ENCODE results near the gene ODAD4. TPM values are rescaled to one million over a fixed set of nuclear protein-coding genes. Genes with fewer than 3 reads are reported as not detected.
A peak's percentile ranks its signal among the peaks of the same experiment; 100 is the strongest.

ODAD4 gene
- total RNA-seq, 1 donor from 2014 or later = 0.98 TPM

GRCh38 chr17:41971721-41972523 lies 41.5 kb downstream of the ODAD4 start:
- Histone ChIP-seq H3K9ac (ENCODE audit: low read length) (no peak overlapping the region), H3K36me3 (ENCODE audit: insufficient read depth, low read length) (peaks cover 35% of the 10 kb centered on the region), H3K4me1 (ENCODE audit: insufficient read depth, low read length) (peaks cover 16% of the 10 kb centered on the region), H3K79me2 (ENCODE audit: insufficient read depth, low read length) (peaks cover 58% of the 10 kb centered on the region), H3K4me2 (ENCODE audit: low read length) (no peak overlapping the region), H3K27me3 (ENCODE audit: insufficient read depth, low read length) (no peaks in the 10 kb centered on the region), H4K20me1 (ENCODE audit: insufficient read depth, low read length) (peaks cover 77% of the 10 kb centered on the region), H2AFZ (ENCODE audit: low read depth, low read length) (no peak overlapping the region), H3K4me3 (ENCODE audit: insufficient read depth, low read depth, low read length) (no peak overlapping the region), H3K9me3 (ENCODE audit: insufficient read depth, low read depth, low read length) (no peaks in the 10 kb centered on the region), H3K27ac (ENCODE audit: low read depth, low read length) (no peak overlapping the region)
- no peak for FAIRE-seq
- Mint-ChIP-seq H3K9me3 (ENCODE audit: unreplicated experiment) (no peaks in the 10 kb centered on the region), H3K4me1 (ENCODE audit: low read depth, unreplicated experiment) (peaks cover 14% of the 10 kb centered on the region), H3K27me3 (ENCODE audit: low read depth, unreplicated experiment) (no peaks in the 10 kb centered on the region), H3K27ac (ENCODE audit: unreplicated experiment) (no peak overlapping the region), H3K36me3 (ENCODE audit: low read depth, unreplicated experiment) (peaks cover 36% of the 10 kb centered on the region), H3K4me3 (ENCODE audit: unreplicated experiment) (no peak overlapping the region)
- TF ChIP-seq EZH2 (IDR thresholded peaks at IDR 0.05; ENCODE audit: insufficient read depth, low read length) (no peak), CTCF (IDR thresholded peaks at IDR 0.05; ENCODE audit: insufficient read depth, low read depth, low read length) (no peak)
- DNase-seq (ENCODE audit: low read depth) = no peak

GRCh38 chr17:41972571-41973407 lies 42.4 kb downstream of the ODAD4 start:
- H3K79me2 ChIP-seq (ENCODE audit: insufficient read depth, low read length) = peaks cover 50% of the 10 kb centered on the region

More at GRCh38 chr17:41972571-41973407, 42.4 kb downstream of the ODAD4 start:
- Mint-ChIP-seq H3K36me3 (ENCODE audit: low read depth, unreplicated experiment) (peaks cover 38% of the 10 kb centered on the region), H3K27me3 (ENCODE audit: low read depth, unreplicated experiment) (no peaks in the 10 kb centered on the region), H3K27ac (ENCODE audit: unreplicated experiment) (peak overlapping the region; percentile 53), H3K4me3 (ENCODE audit: unreplicated experiment) (no peak overlapping the region), H3K4me1 (ENCODE audit: low read depth, unreplicated experiment) (peaks cover 13% of the 10 kb centered on the region), H3K9me3 (ENCODE audit: unreplicated experiment) (no peaks in the 10 kb centered on the region)
- H3K9me3 ChIP-seq (ENCODE audit: insufficient read depth, low read depth, low read length) = no peaks in the 10 kb centered on the region
- H3K4me2 ChIP-seq (ENCODE audit: low read length) = no peak overlapping the region
- H3K27ac ChIP-seq (ENCODE audit: low read depth, low read length) = no peak overlapping the region
- TF ChIP-seq CTCF (IDR thresholded peaks at IDR 0.05; ENCODE audit: insufficient read depth, low read depth, low read length) (no peak), EZH2 (IDR thresholded peaks at IDR 0.05; ENCODE audit: insufficient read depth, low read length) (no peak)
- peaks cover 9% of the 10 kb centered on the region for H3K4me1 ChIP-seq (ENCODE audit: insufficient read depth, low read length)
- peaks cover 75% of the 10 kb centered on the region for H4K20me1 ChIP-seq (ENCODE audit: insufficient read depth, low read length)
- peaks cover 43% of the 10 kb centered on the region for H3K36me3 ChIP-seq (ENCODE audit: insufficient read depth, low read length)
- DNase-seq (ENCODE audit: low read depth) = no peak
- H3K4me3 ChIP-seq (ENCODE audit: insufficient read depth, low read depth, low read length) = no peak overlapping the region
- no peak overlapping the region for H2AFZ ChIP-seq (ENCODE audit: low read depth, low read length)
- FAIRE-seq = no peak
- H3K27me3 ChIP-seq (ENCODE audit: insufficient read depth, low read length) = no peaks in the 10 kb centered on the region
- H3K9ac ChIP-seq (ENCODE audit: low read length) = no peak overlapping the region
